Endothelial cell of umbilical vein (primary cell): ENCODE measurements around the gene TAPBPL. TPM values are rescaled to one million over a fixed set of nuclear protein-coding genes. Genes with fewer than 3 reads are reported as not detected.

ENCODE experiments used
- BruUV-seq: library from RNA; stranded (reverse); fragments of 400-500 nt; replicated peaks from 2 replicates; lab custom pipeline; 2021; lab: Mats Ljungman, UMichigan
- CTCF ChIA-PET: fragments of 300-600, 350-600 bp; sonication (Branson Sonifier 250); formaldehyde crosslinking; loops from one replicate; lab custom pipeline; 2021; ENCODE audit warnings: antibody characterized with exemption, inconsistent platforms; lab: Charles Lee
- POLR2A ChIA-PET: fragments of 300-600, 350-600 bp; sonication (Branson Sonifier 250); formaldehyde crosslinking; loops from one replicate; lab custom pipeline; 2021; ENCODE audit warnings: antibody characterized with exemption, inconsistent platforms; lab: Charles Lee
- DNase-seq: peaks from one replicate; pipeline ENCODE4 v3.0.0-alpha.2; 2011; ENCODE audit warnings: low read depth, low spot score
- FAIRE-seq: peaks from 2 replicates; lab custom pipeline; 2011; peaks lifted over from hg19 to GRCh38; lab: Jason Lieb, UNC
- H2AFZ ChIP-seq: 2 replicates; pipeline ENCODE4 v1.6.0; 2012; ENCODE audit warnings: low read depth, low read length, control low read depth, inconsistent platforms
- H3K27ac ChIP-seq: 2 replicates; pipeline ENCODE4 v1.5.1; 2011; ENCODE audit warnings: low read depth, mild to moderate bottlenecking, control low read depth, low read length, moderate library complexity; ENCODE audit not compliant: insufficient read depth
- H3K27me3 ChIP-seq, 2 experiments: 2 replicates each; pipeline versions ENCODE4 v1.6.0 to v1.6.1; 2011; ENCODE audit warnings: low read length in 2 of 2, mixed read lengths in 1 of 2; ENCODE audit not compliant: control insufficient read depth in 2 of 2, insufficient read depth in 2 of 2
- H3K36me3 ChIP-seq, 2 experiments: 2 replicates in 1 of 2; 3 replicates in 1 of 2; pipeline ENCODE4 v1.5.1; 2011; ENCODE audit warnings: low read length in 2 of 2, mild to moderate bottlenecking in 1 of 2, moderate library complexity in 1 of 2; ENCODE audit not compliant: control insufficient read depth in 2 of 2, insufficient read depth in 2 of 2; ENCODE audit errors: extremely low read depth in 1 of 2
- H3K4me1 ChIP-seq: 3 replicates; pipeline ENCODE4 v1.5.1; 2011; ENCODE audit warnings: mild to moderate bottlenecking, low read length; ENCODE audit not compliant: control insufficient read depth, insufficient read depth; ENCODE audit errors: extremely low read depth
- H3K4me2 ChIP-seq: 2 replicates; pipeline ENCODE4 v1.6.1; 2011; ENCODE audit warnings: low read length, control low read depth, mixed read lengths; ENCODE audit not compliant: insufficient read depth
- H3K4me3 ChIP-seq, 3 experiments: fragments of 200-600 bp in 1 of 3; sonication (generic), shearing (Covaris generic) in 1 of 3; replicated peaks in 1 of 3; 2 replicates each; pipeline ENCODE4 v1.5.1; 2011 to 2016; ENCODE audit warnings: control low read depth in 3 of 3, low read length in 3 of 3, mild to moderate bottlenecking in 2 of 3, inconsistent platforms in 1 of 3, low read depth in 1 of 3, moderate library complexity in 1 of 3; ENCODE audit not compliant: insufficient read depth in 1 of 3
- H3K79me2 ChIP-seq: 2 replicates; pipeline ENCODE4 v1.6.0; 2012; ENCODE audit warnings: low read length, inconsistent platforms; ENCODE audit not compliant: control insufficient read depth, insufficient read depth
- H3K9ac ChIP-seq: replicated peaks from 2 replicates; pipeline ENCODE3; 2011; ENCODE audit warnings: low read length, control low read depth; ENCODE audit not compliant: insufficient read depth; ENCODE audit errors: extremely low read depth
- H3K9me1 ChIP-seq: replicated peaks from 3 replicates; pipeline ENCODE4 v1.6.0; 2011; ENCODE audit warnings: mild to moderate bottlenecking, low read length; ENCODE audit not compliant: control insufficient read depth, insufficient read depth; ENCODE audit errors: extremely low read depth
- H3K9me3 ChIP-seq: replicated peaks from 2 replicates; pipeline ENCODE4 v1.5.1; 2012; ENCODE audit warnings: low read length, inconsistent platforms; ENCODE audit not compliant: control insufficient read depth, insufficient read depth
- H4K20me1 ChIP-seq: replicated peaks from 2 replicates; pipeline ENCODE3; 2011; ENCODE audit warnings: mild to moderate bottlenecking, low read length; ENCODE audit not compliant: control insufficient read depth, insufficient read depth; ENCODE audit errors: extremely low read depth
- CTCF ChIP-seq, 2 donors: IDR thresholded peaks; 1 replicate in 1 of 2; 2 replicates in 1 of 2; pipeline ENCODE4 v1.5.1; 2011; ENCODE audit warnings: low read length in 2 of 2, mild to moderate bottlenecking in 2 of 2, moderate library complexity in 2 of 2, control low read depth in 1 of 2, inconsistent platforms in 1 of 2, low read depth in 1 of 2; ENCODE audit not compliant: insufficient read depth in 1 of 2; ENCODE audit errors: extremely low read depth in 1 of 2
- FOS ChIP-seq: IDR thresholded peaks from 2 replicates; pipeline ENCODE4 v1.6.1; 2011; ENCODE audit warnings: mild to moderate bottlenecking, low read length, moderate library complexity, borderline replicate concordance; ENCODE audit not compliant: insufficient read depth
- MYC ChIP-seq: IDR thresholded peaks from one replicate; pipeline ENCODE4 v1.6.1; 2011; ENCODE audit warnings: mild to moderate bottlenecking, low read depth, low read length
- dilution Hi-C: fragments of 300-500 bp; cut with MboI; formaldehyde crosslinking; loops from one replicate; pipeline ENCODE4 v1.15.0; 2019; ENCODE audit warnings: low sequenced_read_pairs; ENCODE audit not compliant: extremely low pct_ligation_motif_present
- intact Hi-C: fragments of 100-400 bp; cut with micrococcal nuclease; formaldehyde crosslinking; loops from one replicate; pipeline ENCODE4 v1.10.0; 2022
- polyA plus RNA-seq, 4 experiments: library from polyadenylated mRNA; depleted of rRNA in 3 of 4; stranded (reverse) in 3 of 4; unstranded in 1 of 4; fragments of >200 nt; gene quantifications; 2 replicates each; pipeline versions ENCODE4 v1.2.1 to v1.2.3, GENCODE V29; 2011 to 2012; ENCODE audit warnings: missing spikeins in 1 of 4
- total RNA-seq: library from RNA; stranded (reverse); gene quantifications from 2 replicates; pipeline ENCODE4 v1.2.3, GENCODE V29; 2021

Gene TAPBPL
- total and polyA plus RNA-seq, 2 donors (not counting 3 experiments of a cell fraction or from before 2014, with no cell fraction given) = 11.7 to 28.6 TPM

GRCh38 chr12:6469092-6469491 lies 17.2 kb downstream of the TAPBPL start:
- ChIA-PET POLR2A (interaction anchor here (1.5 to 2.8 kb wide), 3 partner anchors 16 to 146 kb away, joined by 4 to 11 read pairs (median 8); no protein-coding TSS in a partner anchor), CTCF (interaction anchor here (5.2 kb wide), 1 partner anchor 69 kb away, joined by 33 read pairs; no protein-coding TSS in a partner anchor)
- peaks cover 0 to 2% of the 10 kb centered on the region in 2 experiments for H3K27me3 ChIP-seq
- no TSS peak for BruUV-seq
- no peak for DNase-seq
- no peak overlapping the region for H3K4me3 ChIP-seq
- H3K4me2 ChIP-seq = peak overlapping the region; percentile 48
- peaks cover 16% of the 10 kb centered on the region for H3K4me1 ChIP-seq
- no peaks in the 10 kb centered on the region for H3K9me1 ChIP-seq
- no peaks in the 10 kb centered on the region for H4K20me1 ChIP-seq
- peaks cover 0 to 7% of the 10 kb centered on the region in 2 experiments for H3K36me3 ChIP-seq
- H3K79me2 ChIP-seq = peaks cover 2% of the 10 kb centered on the region
- no peaks in the 10 kb centered on the region for H3K9me3 ChIP-seq
- no peak overlapping the region for H2AFZ ChIP-seq
- no peak for FAIRE-seq
- H3K9ac ChIP-seq = no peak overlapping the region
- no peak overlapping the region for H3K27ac ChIP-seq
- intact Hi-C loops = loop anchor here (5.0 kb wide), 1 partner anchor 132 kb away; no protein-coding TSS in a partner anchor
- dilution Hi-C loops = no loop called here
- TF ChIP-seq CTCF (IDR thresholded peaks at IDR 0.05; ENCODE audit: extremely low read depth in 1 of 2, insufficient read depth in 1 of 2, low read depth in 1 of 2, low read length in 2 of 2) (no peak), FOS (no peak), MYC (no peak)
